T-helper 2 cell (primary cell): ENCODE data around the gene SCRN1.

Source experiments
- DNase-seq, 5 experiments: peaks; one replicate each; pipeline versions ENCODE4 v3.0.0 to v3.0.0-alpha.2; 2012 to 2022

Gene SCRN1

DNA sequence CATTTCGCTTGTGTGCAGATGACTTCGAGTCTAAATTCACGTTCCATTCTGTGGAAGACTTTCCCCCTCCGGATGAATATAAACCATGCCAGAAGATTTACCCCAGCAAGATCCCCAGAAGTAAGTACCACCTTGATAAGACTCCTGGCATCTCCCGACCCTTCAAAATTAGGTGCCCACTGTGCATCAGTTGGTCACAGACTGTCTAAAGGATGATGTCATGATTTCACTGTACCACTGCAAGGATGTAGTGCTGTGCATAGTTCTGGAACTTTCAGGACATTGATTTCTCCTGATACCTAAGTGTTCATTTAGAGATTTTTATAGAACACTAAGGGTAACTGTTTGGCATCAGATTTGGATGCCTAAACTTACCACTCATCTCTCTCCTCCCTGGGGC is 100.3 kb downstream of the SCRN1 start:
- no peak for DNase-seq

DNA sequence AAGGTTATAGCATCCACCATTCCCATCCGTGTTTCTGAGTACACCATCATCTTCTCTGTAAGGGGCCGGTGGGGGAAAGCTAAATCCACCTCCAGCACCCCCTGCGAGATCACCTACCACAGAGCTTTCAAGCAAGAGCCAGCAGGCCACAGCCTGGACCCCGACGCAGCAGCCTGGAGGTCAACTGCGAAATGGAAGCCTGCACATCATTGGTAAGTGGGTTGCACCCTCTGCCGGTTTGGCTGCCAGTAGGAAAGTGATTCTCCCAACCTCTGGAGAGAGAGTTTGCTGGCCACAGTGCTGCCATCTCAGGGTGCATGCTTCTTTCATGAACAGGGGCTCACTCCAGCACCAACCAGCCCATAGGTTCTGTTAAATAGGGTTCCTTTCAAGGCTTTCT is 101.6 kb downstream of the SCRN1 start:
- DNase-seq: no peak

DNA sequence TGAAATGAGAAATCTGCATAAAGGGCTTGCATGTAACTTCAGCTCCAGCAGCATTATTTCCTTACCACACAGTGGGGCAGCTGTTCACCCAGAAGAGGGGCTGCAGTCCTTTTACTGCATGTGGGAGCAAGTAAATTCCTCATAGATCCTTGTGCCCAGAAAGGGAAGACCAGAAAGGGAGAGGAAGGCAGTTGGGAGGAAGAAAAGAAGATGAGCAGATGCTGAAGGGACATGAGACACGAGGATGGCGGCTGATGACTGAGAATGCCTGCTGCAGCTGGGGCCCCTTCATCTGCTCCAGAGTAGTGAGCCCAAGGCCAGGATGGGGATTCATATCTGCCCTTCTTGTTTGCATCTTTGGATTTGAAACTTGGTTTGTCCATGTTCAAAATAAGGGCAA is 102.8 kb downstream of the SCRN1 start:
- DNase-seq: no peak

DNA sequence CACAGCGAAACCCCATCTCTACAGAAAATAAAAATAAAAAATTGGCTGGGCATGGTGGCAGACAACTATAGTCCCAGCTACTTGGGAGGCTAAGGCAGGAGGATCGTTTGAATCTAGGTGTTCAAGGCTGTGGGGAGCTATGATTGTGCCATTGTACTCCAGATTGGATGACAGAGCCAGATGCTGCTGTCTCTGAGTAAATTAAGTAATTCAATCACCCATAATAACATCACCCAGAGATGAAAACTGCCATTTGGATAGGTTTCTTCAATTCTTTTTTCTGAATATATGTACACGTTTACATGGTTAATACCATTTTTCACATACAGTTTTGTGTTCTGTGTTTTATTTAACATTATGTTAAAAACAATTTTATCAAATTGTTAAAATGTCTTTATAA is 104.0 kb downstream of the SCRN1 start:
- DNase-seq: no peak

DNA sequence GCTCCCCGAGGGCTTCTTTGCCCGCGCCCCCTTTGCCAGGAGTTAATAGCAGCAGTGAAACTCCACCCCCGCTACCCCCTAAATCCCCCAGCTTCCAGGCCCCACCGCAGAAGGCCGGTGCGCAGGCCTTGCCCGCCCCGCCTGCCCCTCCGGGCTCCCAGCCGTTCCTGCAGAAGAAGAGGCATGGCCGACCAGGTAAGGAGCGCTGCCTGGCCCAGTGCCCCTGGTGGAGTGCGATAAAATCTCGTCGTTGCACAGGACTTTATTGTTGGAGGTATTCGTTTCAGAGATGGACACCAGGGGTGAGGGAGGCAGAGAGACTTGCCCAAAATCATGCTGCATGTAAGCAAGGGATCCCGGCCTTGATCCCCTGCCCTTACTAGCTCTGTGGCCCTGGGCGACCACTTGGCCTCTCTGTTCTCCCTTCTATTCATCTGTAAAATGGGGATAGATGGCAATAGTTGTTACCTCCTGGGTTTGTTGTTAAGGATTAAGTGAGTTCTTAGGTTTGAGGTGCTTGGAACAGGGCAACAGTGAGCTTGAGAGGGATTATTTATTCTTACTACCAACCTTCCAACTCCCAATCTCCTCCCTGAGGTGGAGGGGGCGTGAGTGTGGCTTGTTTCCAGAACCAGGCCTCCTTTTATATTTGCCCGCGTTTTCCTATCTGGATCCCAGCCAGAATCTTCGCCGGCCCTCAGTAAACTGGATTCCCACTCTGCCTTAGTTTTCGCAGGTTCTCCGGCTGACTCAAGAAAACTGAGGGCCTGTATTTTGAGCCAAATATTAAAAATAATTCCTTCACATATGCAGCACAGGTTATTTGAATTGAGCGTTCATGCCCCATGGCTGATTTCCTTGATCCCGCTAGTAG is 105.0 kb downstream of the SCRN1 start:
- DNase-seq: no peak

DNA sequence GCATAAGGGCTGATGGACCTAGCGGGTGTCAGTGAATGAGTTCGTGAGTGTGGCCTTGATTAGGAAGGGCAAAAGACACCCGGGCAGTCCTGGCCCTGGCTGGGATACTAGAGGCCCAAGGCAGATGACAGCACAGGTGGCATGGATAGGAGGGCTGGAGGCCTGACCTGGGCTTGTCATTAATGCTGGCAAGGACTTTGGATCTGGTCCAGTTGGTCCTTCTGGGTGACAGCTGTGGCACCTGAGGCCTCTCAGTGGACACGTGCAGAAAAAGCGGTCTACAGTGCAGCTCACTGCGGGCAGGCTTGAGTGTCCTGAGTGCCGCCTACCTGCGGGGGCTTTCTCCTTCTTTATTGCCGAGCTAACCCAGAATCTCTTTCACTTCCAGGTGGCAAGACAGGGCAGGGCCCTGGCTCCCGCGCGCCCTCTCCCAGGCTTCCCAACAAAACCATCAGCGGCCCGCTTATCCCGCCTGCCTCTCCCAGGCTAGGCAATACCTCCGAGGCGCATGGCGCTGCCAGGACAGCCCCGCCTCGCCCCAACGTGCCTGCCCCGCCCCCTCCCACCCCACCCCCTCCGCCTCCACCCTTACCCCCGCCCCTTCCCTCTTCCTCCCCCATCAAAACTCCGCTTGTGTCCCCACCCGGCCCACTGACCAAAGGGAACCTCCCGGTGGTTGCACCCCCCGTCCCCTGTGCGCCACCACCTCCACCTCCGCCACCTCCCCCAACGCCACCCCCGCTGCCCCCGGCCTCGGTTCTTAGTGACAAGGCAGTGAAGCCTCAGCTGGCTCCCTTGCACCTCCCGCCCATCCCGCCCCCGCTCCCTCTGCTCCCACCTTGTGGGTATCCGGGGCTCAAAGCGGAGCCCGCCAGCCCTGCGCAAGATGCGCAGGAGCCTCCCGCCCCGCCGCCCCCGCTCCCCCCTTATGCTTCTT is 105.9 kb downstream of the SCRN1 start:
- no peak for DNase-seq

DNA sequence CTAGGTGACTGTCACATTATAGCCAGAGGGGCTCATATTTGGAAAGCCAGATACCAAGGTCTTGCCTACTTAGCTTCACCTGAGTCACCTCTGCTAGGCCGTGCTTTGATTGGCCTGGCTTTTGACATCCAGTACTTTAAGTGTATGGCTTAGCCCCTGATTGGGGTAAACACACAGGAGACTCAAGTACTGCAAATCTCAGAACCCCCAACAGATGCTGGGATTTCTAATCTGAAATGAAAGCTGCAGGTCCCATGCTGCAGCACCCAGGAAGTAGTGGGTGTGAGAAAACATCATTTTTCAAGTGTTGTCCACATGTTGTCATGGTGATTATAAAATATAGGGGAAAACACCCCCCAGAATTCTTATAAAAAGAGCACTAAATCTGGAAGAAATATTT is 107.1 kb downstream of the SCRN1 start:
- no peak for DNase-seq

DNA sequence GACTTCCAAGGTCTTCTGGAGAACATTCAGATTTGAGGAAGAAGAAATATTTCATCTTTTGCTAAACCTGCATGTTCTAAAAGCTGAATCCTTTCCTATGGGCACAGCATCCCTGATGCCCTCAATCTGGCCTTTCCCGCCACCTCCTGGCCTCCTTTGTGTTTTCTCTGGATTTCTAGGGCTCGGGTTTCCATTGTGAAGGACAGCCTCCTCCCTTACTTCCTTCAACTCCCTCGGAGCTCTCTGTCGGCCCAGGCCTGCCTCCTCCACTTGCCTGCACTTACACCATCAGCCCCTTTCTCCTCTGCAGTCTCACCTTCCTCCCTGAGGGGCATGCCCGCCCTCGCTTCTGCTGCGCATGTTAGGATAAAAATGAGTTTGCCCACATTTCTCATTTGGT is 107.9 kb downstream of the SCRN1 start:
- DNase-seq: no peak

DNA sequence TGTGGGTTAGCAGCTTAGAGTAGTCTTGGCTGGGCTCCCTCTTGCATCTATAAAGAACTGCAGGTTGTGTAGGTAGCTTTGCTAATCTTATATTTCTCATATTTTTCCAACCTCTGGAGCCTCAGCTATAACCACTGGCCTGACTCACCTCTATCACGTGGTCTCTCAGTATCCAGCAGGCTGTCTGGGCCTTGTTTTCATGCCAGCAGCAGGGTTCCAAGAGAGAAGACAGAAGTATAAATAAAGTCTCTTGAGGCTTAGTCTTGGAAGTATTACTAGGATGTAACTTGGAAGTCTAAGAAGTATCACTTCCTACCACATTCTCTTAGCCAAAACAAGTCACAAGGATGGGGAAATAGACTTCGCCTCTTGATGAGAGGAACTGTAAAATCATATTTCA is 110.0 kb downstream of the SCRN1 start:
- DNase-seq: no peak

DNA sequence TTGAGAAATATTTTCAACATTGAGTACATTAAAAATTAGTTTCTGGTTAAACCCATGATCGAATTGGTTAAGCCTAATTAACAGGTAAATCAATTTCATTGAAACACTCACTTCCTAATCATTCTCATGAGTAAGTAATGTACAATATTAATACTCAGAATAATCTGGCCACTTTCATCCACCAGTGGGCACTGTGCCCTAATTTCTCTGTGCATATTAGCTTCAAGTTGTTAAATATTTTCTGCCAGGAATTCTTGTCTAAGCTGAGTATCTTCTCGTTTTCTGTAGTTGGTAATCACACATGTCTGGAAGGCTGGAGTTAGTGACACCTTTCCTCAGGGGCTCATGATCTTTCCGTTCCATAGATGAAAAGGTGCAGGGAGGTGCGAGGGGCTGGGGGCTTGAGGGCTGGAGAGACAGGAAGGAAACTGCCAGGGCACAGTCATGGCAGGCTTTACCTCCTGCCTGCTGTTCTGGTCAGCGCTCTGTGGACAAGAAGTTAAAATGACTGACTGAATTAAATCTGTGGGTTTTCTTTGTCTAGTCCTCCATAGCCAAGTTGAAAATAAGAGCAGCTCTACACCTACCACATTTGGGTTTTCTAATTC is 111.4 kb downstream of the SCRN1 start:
- DNase-seq: no peak

DNA sequence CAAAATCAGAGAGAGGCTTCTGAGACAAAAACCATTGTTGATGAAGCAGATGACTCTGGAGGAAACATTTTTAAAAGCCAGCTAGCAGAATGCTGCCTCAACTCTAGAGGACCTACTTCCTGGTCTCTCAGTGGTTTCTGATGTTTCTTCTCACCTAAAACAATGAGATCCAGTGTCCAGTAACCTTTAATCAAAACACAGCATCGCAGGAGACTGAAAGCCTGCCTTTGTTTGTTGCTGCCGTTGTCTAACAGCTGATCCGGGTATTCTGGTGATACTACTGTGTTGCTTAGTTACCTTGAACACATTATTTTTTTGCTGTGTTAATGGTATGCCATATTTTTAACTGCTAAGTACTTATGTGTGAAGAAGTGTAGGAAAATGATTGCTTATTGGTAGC is 112.4 kb downstream of the SCRN1 start:
- no peak for DNase-seq

DNA sequence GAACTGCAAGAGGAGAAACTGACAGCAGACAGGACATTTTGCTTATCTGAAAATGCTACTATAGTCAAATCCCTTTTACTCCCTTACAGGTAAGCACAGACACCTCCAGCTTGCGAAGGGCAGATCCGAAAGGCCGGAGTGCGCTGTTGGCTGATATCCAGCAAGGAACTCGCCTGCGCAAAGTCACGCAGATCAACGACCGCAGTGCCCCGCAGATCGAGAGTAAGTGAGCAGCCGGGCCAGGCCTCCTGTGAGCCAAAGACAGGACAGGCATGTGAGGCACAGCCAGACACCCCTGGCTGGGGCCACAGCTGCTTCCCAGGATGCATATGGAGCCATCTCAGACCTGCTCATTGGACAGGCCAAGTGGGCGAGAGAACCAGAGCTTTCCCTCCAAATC is 113.9 kb downstream of the SCRN1 start:
- DNase-seq: no peak

DNA sequence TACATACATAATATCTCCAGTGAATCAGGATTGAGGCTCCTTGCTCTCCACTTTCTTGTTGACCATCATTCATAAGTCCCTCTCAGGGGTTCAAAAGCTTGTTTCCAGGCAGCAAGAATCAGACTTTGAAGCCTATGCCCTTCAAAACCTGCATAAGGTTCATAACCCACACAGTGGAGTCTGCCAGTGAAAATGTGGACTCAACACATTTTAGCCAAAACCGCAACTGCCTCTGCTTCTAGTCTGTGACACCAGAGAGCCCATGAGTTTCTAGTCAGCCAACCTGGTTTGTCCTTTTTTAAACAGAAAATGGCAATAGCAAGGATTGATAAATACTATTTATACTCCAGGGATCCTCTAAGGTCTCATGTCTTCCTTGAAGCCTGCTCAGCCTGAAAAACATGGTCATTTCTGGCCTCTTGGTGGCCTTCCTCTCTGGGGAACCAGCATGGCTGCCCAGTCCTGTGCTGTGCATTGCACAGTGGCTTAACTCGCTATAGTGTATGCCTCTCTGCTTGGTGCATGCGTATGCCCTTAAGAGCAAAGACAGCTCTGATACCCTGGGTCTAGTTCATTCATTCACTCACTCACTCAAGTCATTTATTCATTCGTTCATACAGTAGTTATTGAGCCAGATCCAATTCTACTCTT is 115.8 kb downstream of the SCRN1 start:
- DNase-seq: no peak

DNA sequence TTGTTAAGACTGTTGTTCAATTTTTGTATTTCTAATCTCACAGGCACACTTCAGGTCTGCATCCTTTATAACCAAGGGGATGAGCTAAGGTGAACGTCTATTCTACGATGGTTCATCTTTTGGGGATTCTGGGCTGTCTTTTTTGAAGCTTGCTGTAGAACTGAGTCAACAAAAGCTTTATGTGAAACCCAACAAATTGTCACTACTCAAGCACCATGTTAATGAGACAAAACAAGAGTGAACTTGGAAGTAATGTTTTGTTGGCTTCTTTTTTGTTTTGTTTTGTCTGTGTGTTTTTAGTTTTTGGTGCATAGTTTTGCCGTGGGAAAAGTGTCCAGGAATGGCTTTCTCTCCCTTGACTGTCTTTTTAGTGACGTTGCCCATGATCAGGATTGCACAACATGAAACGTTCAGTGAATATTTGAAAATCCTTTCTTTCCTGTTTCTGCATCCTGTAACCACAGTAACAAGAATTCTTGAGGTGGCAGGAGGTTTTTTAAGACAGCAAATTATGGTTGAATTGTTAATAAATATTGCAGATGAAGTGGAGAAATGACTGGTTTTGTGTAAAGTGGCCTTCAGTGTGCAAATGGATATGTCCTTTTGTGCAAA is 117.7 kb downstream of the SCRN1 start:
- DNase-seq: no peak
